Measurements from ENCODE around the gene EFNA3. TPM values are rescaled to one million over a fixed set of nuclear protein-coding genes. Genes with fewer than 3 reads are reported as not detected.

The EFNA3 gene
- total RNA-seq, 1 donor = 4.8 TPM

DNA sequence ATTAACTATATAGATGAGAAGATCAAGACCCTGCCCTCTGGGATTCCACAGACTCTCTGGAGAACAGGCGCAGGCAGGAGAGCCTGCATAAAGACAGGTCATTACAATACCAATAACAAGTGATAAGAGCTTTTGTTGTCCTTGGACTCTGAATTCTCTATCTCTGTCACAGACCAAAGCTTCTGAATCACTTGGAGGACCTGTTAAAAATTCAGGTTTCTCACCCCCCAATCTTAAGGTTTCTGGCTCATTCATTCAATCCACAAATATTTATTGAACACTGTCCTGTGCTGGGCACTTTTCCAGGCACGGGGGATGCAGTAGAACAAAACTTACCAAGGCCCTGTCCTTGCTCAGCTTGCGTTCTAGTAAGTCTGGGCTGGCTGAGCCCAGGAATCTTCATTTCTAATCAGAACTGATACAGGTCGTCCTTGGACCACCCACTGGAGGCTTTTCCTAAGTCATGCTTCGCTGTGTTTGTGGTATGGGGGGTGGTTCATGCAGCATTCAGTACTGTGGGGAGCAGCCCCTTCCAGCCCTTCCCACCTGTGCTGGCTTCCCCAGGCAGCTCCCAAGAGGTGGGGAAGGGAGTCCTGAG lies 13.7 kb upstream of the EFNA3 start:
- DNase-seq (ENCODE audit: low read depth in 2 of 3, low spot score in 2 of 3) = no peak

DNA sequence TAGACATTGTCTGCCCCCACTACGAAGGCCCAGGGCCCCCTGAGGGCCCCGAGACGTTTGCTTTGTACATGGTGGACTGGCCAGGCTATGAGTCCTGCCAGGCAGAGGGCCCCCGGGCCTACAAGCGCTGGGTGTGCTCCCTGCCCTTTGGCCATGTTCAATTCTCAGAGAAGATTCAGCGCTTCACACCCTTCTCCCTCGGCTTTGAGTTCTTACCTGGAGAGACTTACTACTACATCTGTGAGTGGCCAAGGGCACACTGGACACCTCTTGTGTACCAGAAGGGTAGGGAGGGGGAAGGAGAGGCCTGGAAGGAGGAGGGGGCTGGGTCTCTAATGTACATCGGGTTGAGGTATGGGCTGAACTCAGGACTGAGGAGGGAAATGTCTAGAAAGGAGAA lies 11.9 kb upstream of the EFNA3 start:
- DNase-seq (ENCODE audit: low read depth in 2 of 3, low spot score in 2 of 3) = no peak

DNA sequence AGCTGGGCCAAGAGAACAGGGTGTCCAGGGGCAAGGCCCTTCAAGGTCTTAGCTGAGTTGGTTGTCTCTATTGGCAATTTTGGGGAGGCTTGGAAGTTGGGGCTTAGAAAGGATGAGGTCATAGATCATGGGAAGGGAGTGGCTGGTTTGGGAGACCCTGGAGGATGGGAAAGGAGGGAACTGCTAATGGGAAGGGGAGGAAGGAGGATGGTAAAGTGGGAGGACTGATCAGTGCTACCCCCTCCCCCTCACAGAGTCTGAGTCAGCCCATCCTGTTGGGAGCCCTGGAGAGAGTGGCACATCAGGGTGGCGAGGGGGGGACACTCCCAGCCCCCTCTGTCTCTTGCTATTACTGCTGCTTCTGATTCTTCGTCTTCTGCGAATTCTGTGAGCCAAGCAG lies 10.0 kb upstream of the EFNA3 start:
- DNase-seq (ENCODE audit: low read depth in 2 of 3, low spot score in 2 of 3) = no peak

DNA sequence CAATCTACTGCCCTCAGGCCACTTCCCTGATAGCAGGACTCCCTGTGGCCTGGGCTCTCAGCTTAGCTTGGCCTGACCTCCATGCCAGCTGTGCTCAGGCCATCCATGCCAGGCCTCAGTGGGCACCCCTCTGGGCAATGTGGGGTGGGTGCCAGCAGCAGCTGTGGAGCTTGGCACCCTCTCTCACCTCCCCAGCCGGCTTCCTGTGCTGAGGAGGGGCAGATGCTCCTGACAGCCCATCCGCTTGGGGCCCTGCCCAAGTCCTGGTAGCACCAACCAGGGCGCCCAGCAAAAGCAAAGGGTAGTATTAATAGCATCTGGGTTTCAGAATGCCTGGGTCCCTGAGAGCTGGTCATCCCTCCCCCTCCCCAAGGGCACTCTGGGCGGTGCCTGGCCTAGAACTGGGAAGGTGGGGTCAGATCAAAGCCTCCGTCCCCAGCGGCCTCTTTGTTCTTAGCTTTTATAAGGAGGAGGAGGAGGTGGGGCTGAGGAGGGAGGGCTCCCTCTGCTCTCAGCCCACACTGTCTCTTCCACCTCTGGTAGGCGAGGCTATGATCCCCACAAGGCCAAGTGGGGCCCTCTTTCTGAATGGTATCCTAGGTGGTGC lies 9.0 kb upstream of the EFNA3 start:
- DNase-seq (ENCODE audit: low read depth in 2 of 3, low spot score in 2 of 3) = no peak

DNA sequence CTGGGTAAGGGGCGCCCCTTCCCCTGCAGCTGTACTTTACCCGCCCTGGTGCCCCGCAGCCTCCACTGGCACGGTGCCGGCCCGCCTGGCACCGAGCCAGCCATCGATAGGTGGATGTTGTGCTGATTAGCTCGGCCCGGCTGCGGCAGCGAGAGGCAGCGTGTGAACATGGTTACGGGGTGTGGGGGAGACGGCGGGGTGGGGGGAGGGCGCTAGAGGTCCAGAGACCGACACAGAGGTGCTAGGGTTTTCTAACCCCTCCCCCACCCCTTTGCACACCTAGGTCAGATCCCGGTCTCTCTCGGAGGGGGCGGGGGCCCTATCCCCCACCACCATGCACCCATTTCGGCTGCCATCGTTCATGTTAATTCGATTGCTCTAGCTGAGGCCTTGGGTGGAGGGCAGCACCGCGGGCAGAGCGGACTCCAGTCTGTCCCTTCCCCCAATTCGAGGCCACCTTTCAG lies 8.4 kb upstream of the EFNA3 start:
- no peak for DNase-seq (ENCODE audit: low read depth in 2 of 3, low spot score in 2 of 3)

DNA sequence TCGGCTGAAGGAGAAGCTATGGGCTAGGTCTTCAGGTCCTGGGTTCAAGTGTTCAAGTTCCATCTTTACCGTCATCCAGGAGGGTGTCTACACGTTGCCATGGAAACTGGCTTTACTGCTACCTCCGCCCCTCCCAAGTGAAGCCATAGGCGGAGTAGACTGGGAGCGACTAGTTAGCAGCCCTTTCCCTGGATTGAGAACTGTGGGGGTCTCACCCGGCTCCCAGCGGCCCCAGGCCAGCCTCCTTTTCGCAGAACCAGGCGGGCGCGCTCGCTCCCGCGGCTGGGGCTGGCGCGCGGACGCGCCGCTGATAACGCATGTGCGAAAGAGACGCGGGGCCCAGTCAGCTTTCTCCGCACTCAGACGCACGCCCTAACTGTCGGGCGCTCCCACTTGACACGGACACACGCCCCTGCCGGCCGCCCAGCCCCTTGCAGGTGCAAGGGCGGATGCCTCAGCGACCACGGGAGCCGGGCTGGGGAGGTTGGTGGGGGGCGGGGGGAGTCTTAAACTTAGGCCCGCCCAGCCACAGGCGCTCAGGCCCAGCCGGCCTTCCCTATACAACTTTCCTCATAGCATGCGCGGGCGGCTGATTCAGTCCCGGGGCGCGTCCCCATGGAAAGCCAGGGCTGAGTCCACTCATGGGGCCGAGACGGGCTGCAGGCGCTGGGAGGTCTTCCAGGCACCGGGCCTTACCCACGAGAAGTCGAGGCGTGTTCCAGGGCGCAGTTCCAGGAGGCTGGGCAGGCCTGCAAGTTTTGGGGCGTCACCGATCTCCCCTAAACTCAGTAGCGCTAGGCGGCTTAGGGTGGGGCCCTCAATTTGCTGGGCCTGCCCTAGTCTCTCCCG lies 7.7 kb upstream of the EFNA3 start:
- DNase-seq (ENCODE audit: low read depth in 2 of 3, low spot score in 2 of 3) = peak in 2 of 3 donors; percentile 92 to 93

DNA sequence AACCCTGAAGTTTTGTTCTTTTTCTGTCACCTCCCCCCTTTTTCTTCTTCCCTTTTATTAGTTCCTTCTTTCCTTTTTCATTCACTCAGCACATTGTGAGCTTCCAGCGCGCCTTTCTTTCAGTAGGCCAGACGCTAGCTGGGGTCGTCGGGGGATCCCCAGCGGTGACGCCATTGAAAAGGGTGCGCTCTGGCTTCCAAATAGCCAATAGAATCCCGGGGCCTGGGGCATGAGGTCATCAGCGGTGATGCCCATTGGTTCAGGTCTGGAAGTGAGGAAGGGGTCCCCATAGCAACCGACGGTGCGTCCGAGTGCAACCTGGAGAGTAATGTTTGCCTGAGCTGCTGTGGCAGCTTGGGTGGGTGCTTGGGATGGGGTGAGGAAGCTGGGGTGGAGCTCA lies 6.9 kb upstream of the EFNA3 start:
- DNase-seq (ENCODE audit: low read depth in 2 of 3, low spot score in 2 of 3) = no peak

DNA sequence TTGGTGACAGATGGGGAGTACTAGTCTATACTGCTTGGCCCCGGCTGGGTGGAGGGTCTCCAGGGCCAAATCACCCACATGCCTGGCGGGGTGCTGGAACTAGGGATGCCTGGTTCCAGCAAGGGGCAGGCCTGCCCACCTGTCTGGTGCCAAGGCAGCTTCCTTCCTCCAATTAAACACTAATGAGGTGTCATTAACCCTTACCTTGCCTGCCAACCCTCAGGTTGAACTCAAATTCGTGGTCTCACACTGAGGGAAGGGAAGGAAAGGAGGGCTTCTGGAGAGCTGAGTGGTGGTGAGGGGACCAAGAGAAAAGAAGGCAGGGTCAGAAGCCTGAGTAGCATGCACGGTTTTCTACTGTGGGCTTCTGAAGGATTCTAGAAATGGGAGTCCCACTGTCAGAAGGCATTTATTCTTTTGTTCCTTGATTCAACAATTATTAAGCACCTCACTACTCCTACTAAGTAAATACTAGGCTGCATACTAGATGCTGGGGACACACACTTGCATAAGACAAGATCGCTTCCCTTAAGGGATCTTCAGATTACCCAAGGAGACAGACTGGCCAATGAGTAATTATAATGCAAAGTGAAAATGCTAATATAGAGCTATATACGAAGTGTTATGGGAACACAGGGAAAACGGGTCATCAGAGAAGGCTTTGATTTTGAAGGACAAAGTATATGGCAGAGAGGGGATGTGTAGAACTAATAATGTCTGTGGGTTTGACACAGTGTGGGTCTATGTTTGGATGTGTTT lies 5.9 kb upstream of the EFNA3 start:
- no peak for DNase-seq (ENCODE audit: low read depth in 2 of 3, low spot score in 2 of 3)

DNA sequence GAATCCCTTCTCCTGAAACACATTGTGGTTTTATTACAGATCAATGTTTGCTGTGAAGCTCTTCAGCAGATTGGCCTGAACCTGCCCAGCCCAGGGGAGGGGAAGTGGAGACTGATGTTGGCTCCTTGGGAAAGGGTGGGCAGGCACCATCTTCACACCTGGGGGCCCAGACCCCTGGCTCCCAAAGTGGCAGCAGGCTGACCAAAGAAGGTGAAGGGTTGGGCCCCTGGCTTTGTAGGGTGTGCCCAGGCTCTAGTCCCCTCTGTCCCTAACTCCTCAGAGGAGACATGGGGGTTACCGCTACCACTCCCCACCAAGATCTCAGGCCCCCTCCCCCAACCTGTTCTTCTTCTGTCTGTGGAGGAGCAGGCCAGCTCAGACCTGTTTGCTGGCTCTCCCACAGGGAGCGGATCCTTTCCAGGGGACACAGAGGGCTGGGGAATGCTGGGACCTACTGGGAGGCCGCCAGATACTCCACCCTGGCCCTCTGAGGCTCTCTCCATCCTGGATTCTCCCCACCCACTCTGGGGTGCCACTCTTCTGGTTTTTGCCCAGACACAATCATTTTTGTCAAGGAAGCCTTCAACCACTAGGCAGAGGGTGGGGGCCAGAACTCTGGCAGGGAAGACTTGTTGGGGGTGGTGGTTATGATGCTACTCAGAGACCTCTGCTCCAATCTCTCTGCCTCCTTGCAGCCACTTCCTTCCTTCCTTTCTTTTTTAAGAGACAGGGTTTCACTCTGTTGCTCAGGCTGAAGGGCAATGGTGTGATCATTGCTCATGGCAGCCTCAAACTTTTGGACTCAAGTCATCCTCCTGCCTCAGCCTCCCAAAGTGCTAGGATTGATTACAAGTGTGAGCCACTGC lies 5.0 kb upstream of the EFNA3 start:
- peak in 1 of 3 donors; percentile 71 for DNase-seq (ENCODE audit: low read depth in 2 of 3, low spot score in 2 of 3)

DNA sequence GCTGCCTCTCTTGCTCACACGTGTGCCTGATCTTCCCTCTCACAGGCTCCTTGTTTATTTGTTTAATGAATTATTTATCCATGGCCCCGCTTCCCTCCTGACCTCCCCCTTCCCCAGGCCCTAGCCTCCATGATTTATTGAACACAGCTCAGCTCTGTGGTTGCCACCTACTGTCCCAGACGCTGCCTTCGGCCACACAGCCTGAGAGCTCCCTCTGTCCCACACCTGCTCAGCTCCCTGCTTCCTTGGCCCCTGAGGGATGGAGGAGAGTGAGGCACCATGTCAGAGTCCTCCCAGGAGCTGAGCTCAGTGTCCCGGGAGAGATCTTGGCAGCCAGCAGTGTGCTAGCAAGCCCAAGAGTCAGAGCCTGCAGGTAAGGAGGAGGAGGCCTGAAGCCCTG lies 3.1 kb upstream of the EFNA3 start:
- DNase-seq (ENCODE audit: low read depth in 2 of 3, low spot score in 2 of 3) = no peak

DNA sequence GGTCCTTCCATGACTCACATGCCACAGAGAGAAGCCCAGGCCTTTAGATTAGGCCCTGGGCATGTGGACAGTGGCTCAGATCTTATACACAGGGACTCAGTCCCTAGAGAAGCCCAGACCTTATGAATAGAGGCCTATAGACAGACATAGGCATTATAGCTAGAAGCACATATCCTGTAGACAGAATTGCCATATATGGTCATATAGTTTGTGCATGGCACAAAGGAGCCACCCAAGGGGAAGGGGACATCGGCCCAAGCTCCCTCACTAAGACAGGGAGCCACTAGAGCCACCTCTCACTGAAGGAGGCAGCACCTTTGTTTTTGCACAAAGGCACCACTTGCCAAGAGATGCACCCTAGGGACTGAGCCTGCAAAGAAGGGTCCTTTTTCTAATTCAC lies 2.3 kb upstream of the EFNA3 start:
- no peak for DNase-seq (ENCODE audit: low read depth in 2 of 3, low spot score in 2 of 3)

DNA sequence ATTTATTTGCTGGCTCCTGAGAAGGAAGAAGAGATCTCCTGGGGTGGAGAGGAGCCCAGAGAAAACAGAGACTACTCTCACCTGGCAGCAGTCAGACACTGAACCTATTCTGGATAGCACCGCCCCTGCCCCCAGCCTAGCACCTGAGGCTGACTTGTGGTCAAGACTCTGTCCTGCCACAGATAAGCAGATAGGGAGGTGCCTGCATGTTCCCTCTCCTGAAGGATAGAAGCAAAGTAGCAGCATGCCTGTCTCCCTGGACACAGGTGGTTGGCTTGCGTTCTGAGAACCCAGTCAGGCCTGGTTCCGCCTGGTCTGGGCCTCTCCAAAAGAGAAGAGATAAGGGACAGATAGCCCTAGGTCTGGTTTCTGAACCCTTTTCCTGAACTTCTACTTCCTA lies 1.3 kb upstream of the EFNA3 start:
- no peak for DNase-seq (ENCODE audit: low read depth in 2 of 3, low spot score in 2 of 3)

DNA sequence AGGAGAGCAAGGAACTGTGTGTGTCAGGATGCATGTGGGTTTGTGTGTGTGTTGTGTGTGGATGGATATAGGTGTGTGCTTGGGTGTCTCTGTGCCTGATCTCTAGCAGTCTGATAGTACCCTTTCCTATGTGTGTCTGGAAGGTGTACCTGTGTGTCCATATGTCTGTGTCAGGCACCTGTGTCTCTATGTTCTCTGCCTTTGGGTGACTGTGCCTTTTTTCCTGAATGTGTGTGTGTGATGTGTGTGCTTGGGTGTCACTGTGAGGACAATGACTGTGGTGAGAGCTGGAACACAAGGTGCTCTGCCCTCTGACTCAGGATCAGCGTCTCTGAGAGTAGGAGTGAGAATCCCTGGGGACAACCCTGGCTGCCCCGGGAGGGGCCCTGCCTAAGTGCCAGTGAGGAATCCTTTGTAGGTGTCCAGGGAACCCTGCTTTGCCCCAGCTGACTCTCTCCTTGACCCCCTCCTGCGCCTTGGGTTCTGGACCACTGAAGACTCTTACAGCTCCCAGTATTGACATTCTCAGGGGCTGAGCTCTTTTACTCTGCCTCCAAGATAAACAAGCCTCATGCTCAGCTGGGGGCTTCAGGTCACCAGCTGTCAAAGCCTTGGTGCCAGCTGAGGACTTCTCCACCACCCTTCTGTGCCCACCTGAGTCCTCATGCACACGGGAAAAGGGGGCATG lies 735 bp upstream of the EFNA3 start:
- no peak for DNase-seq (ENCODE audit: low read depth in 2 of 3, low spot score in 2 of 3)

DNA sequence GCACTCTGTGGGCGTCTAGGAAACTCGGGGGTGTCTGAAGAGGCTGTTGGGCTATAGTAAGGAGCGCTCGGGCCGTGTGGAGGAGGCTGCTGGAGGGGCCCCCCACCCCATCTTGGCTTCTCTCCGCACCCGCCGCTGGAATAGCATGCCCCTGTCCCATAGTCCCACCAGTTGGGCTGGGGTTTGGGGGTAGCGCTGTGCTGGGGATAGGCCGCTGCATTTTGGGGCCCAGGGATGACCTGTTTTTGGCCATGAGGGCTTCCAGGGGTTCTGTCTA lies 511 bp downstream of the EFNA3 start:
- DNase-seq (ENCODE audit: low read depth in 2 of 3, low spot score in 2 of 3) = no peak

DNA sequence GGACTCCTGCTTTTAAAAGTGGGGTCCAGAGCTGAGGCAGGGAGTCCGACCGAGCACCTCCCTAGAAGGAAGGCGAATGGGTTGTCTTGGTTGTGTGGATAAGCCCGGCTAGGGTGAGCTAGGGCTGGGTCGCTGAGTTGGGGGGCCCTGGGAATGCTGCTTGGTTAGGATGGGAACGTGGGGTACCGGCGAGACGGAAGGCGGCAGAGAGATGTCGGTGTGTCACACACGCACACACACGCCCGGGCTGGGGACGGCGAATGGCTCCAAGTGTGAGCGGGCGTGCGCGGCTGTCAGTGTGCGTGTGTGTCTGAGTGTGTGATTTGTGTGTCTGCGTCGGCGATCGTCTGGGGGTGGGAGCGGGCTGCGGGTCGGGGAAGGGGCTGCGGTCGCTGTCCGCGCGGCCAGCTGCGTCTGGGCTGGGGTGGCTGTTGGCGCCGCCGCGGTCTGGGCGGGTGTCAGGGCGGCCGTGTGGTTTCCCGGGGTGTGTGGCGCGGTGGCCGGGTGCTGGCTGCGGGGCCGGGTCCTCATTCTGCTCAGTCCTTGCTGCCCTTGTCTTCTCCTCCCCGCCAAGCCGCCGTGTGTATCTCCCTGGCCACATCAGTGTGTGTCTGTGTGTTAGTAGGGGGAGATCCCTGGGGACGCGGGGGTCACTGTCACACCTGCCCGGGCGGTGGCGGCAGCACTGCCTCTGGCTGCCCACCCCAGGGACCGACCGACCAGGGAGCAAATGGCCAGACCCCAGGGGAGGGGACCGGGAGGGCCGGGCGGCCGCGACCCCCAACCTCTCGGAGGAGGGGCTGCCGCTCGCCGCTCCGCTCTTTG lies 1.1 kb downstream of the EFNA3 start:
- DNase-seq (ENCODE audit: low read depth in 2 of 3, low spot score in 2 of 3) = no peak

DNA sequence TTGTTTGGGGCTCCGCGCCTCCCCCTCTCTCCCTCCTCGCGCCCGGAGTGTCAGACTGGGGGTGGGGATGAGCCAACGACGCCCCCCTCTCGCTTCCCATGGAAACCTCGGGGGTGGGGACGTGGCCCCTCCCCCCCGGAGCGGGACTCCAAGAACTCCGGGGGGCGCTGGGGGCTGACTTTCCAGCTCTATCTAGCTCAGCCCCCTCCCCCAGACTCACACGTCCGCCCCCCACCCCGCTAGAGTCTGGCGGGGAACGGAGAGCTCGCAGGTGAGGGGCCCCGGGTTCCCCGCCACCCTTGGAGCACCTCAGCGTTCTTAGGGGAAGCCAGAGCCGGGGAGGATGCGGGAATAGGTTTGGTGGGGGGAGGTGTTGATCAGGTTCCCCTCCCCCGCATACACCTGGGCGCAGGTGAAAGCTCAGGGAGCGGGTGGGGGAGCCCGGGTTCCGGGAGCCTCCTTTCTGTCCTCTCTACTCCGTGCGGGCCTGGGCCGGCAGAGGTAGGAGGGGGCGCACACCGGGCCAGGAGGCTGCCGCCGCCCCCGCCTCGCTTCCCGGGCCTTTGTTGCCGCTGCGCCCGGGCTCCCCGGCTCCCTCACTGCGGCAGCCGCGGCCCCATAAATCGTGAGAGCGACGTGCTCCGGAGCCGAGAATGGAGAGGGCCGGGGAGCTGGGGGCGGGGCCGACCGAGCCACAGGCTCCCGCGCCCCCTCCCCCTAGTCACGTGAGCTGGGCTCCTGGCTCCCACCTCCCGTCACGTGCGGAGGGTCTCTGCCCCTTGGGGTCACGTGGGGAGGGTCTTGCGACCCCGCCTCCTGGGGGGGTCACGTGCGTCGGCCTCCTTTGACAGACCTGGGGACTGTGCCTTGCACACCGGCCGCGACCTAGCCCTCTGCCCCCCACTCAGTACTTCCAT lies 1.9 kb downstream of the EFNA3 start:
- peak in 2 of 3 donors; percentile 58 to 70 for DNase-seq (ENCODE audit: low read depth in 2 of 3, low spot score in 2 of 3)

DNA sequence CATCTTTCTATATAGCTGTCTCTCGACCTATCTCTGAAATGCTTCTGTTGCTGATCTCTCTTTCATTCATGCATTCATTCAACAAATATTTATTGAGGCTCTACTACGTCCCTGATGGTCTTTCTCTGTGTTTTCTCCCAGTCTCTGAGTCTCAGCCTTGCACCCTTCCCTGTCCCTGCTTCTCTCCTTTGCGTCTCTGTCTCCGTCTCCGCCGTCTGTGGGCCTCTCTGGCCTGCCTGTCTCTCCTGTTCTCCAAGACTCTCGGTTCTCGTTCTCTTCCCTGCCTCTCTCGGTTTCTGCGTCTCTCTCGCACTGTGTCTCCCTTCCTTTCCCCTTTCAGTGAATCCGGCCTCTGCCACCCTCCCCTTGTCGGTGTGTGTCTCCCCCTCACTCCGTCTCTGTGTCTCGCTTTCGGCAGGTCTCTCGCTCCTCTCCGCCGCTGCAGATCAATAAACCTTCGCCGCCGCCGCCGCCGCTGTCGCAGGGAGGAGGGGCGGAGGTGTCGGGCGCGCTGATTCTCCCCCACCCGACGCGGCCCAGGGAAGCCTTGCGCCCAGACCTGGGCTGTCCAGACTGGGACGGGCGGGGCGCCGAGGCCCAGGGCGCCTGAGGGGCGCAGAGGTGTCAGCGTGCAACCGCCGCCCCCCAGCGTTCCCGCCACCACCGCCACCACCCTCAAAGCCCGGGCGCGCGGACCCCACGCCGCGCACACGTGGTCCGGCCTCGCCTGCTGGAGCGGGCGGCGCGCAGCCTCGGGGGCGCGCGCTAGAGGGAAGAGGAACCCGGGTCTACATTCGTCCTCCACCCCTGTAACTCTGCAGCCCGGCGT lies 3.0 kb downstream of the EFNA3 start:
- DNase-seq (ENCODE audit: low read depth in 2 of 3, low spot score in 2 of 3) = no peak

All from hematopoietic multipotent progenitor cell (in vitro differentiated cells).